HepG2 (cell line): ENCODE results near the gene PFKFB4. TPM values are rescaled to one million over a fixed set of nuclear protein-coding genes. Genes with fewer than 3 reads are reported as not detected.

Source experiments
- ATAC-seq: fragments of 200-7000 bp; cut with Tn5 transposase; 3 replicates; pipeline ENCODE4 v1.9.1; 2020; ENCODE audit warnings: mild to moderate bottlenecking, moderate library complexity
- BruUV-seq: library from RNA; stranded (reverse); fragments of 400-500 nt; replicated peaks from 2 replicates; lab custom pipeline; 2021; lab: Mats Ljungman, UMichigan
- CTCF ChIA-PET: fragments of 300-600 bp; formaldehyde crosslinking; extraction: SDS; loops from one replicate; lab custom pipeline; 2021; ENCODE audit warnings: low total read pairs, inconsistent platforms, low intra/inter-chr PET ratio; lab: Yijun Ruan, JAX
- POLR2A ChIA-PET: fragments of 350-600 bp; sonication (Branson Sonifier 250); formaldehyde crosslinking; loops from one replicate; lab custom pipeline; 2020; ENCODE audit warnings: antibody characterized with exemption, inconsistent platforms; lab: Yijun Ruan, JAX
- DNase-seq: peaks from one replicate; pipeline ENCODE4 v3.0.0-alpha.2; 2015; ENCODE audit warnings: low spot score
- FAIRE-seq: peaks from 3 replicates; lab custom pipeline; 2011; peaks lifted over from hg19 to GRCh38; lab: Jason Lieb, UNC
- H2AFZ ChIP-seq: one replicate; pipeline ENCODE4 v1.6.1; 2011; ENCODE audit warnings: low read length, inconsistent platforms
- H3K27ac ChIP-seq: fragments of 300-600 bp; 3 replicates; pipeline ENCODE4 v1.8.0; 2011; ENCODE audit warnings: mixed run types, mild to moderate bottlenecking, mixed read lengths, low read length, inconsistent platforms; ENCODE audit not compliant: insufficient read depth; ENCODE audit errors: extremely low read length
- H3K27me3 ChIP-seq, 2 experiments: fragments of 200-600 bp in 1 of 2; 2 replicates in 1 of 2; 3 replicates in 1 of 2; pipeline versions ENCODE4 v1.6.0 to v1.8.0; 2011; ENCODE audit warnings: low read length in 2 of 2, mild to moderate bottlenecking in 2 of 2, moderate library complexity in 2 of 2, inconsistent platforms in 1 of 2; ENCODE audit not compliant: insufficient read depth in 2 of 2, control insufficient read depth in 1 of 2
- H3K36me3 ChIP-seq, 2 experiments: fragments of 200-600 bp in 1 of 2; replicated peaks in 1 of 2; 2 replicates in 1 of 2; 3 replicates in 1 of 2; pipeline versions ENCODE4 v1.5.1 to v1.8.0; 2011; ENCODE audit warnings: low read length in 2 of 2, inconsistent platforms in 1 of 2; ENCODE audit not compliant: insufficient read depth in 2 of 2, control insufficient read depth in 1 of 2
- H3K4me1 ChIP-seq: 2 replicates; pipeline ENCODE4 v1.5.1; 2012; ENCODE audit warnings: low read length, inconsistent platforms; ENCODE audit not compliant: insufficient read depth
- H3K4me2 ChIP-seq: 2 replicates; pipeline ENCODE4 v1.6.0; 2011; ENCODE audit warnings: low read depth, low read length, inconsistent platforms
- H3K4me3 ChIP-seq, 3 experiments: fragments of 200-600 bp in 1 of 3; sonication (generic), shearing (Covaris generic) in 1 of 3; replicated peaks in 1 of 3; 2 replicates each; pipeline ENCODE4 v1.5.1; 2011 to 2016; ENCODE audit warnings: low read length in 3 of 3, inconsistent platforms in 2 of 3, low read depth in 2 of 3, mild to moderate bottlenecking in 2 of 3, control low read depth in 1 of 3, mixed read lengths in 1 of 3; ENCODE audit not compliant: insufficient read depth in 1 of 3
- H3K79me2 ChIP-seq: one replicate; pipeline ENCODE4 v1.6.1; 2011; ENCODE audit warnings: low read length, inconsistent platforms; ENCODE audit not compliant: insufficient read depth
- H3K9ac ChIP-seq: 2 replicates; pipeline ENCODE4 v1.6.0; 2011; ENCODE audit warnings: mild to moderate bottlenecking, low read depth, low read length, inconsistent platforms; ENCODE audit not compliant: insufficient read depth
- H3K9me3 ChIP-seq: 2 replicates; pipeline ENCODE4 v1.5.1; 2012; ENCODE audit warnings: mild to moderate bottlenecking, low read length
- H4K20me1 ChIP-seq: 2 replicates; pipeline ENCODE4 v1.6.0; 2011; ENCODE audit warnings: inconsistent platforms, mild to moderate bottlenecking, low read length, moderate library complexity; ENCODE audit not compliant: insufficient read depth
- ELF3 ChIP-seq: IDR thresholded peaks from 2 replicates; pipeline ENCODE4 v1.6.1; 2016; ENCODE audit warnings: missing genetic modification reagents, missing compliant biosample characterization
- SMAD1 ChIP-seq: sonication (generic); formaldehyde crosslinking; IDR thresholded peaks from 2 replicates; pipeline ENCODE4 v1.4.0; 2020; ENCODE audit warnings: missing genetic modification reagents, low read depth, mild to moderate bottlenecking, borderline replicate concordance
- TARDBP ChIP-seq: sonication (generic); formaldehyde crosslinking; IDR thresholded peaks from 2 replicates; pipeline ENCODE4 v1.8.0; 2022; ENCODE audit warnings: mild to moderate bottlenecking, missing genetic modification reagents
- TMF1 ChIP-seq: sonication (generic); formaldehyde crosslinking; IDR thresholded peaks from 2 replicates; pipeline ENCODE4 v1.8.1; 2022; ENCODE audit warnings: low read depth, missing genetic modification reagents
- ZBTB20 ChIP-seq: sonication (generic); formaldehyde crosslinking; IDR thresholded peaks from 2 replicates; pipeline ENCODE4 v1.8.1; 2023; ENCODE audit warnings: missing genetic modification reagents, low read depth, mild to moderate bottlenecking, borderline replicate concordance
- ZNF280B ChIP-seq: sonication (generic); formaldehyde crosslinking; IDR thresholded peaks from 2 replicates; pipeline ENCODE4 v1.5.0; 2020; ENCODE audit warnings: missing genetic modification reagents, mild to moderate bottlenecking, borderline replicate concordance
- ZNF326 ChIP-seq: sonication (generic); formaldehyde crosslinking; IDR thresholded peaks from 2 replicates; pipeline ENCODE4 v1.4.0; 2020; ENCODE audit warnings: missing genetic modification reagents, borderline replicate concordance
- WGBS: methylation state at CpG from one replicate; pipeline ENCODE4 v1.1.6; 2017; ENCODE audit warnings: low lambda C conversion rate; 5-methylcytosine and 5-hydroxymethylcytosine counted together
- in situ Hi-C: cut with HindIII; loops from 2 replicates; pipeline ENCODE4 v1.10.0; 2017; ENCODE audit warnings: low pct_unique_long_range_greater_than_20kb; ENCODE audit not compliant: extremely low pct_ligation_motif_present
- intact Hi-C: fragments of 100-400 bp; cut with micrococcal nuclease; formaldehyde crosslinking; loops from one replicate; pipeline ENCODE4 v1.10.0; 2022; ENCODE audit not compliant: unreplicated experiment
- polyA plus RNA-seq, 8 experiments: library from polyadenylated mRNA; depleted of rRNA in 3 of 8; stranded (reverse) in 7 of 8; unstranded in 1 of 8; fragments of >200 nt; fragmentation: Illumina TruSeq in 4 of 8; extraction: Trizol in 4 of 8; gene quantifications; 2 replicates each; pipeline versions ENCODE4 v1.2.1 to v1.2.3, GENCODE V29; 2011 to 2016; ENCODE audit warnings: low read depth in 4 of 8, missing spikeins in 1 of 8, mixed read lengths in 1 of 8; ENCODE audit not compliant: insufficient read depth in 1 of 8
- total RNA-seq, 5 experiments: library from RNA; depleted of rRNA; stranded (reverse); fragments of >200 nt; fragmentation: Illumina TruSeq; extraction: Trizol; gene quantifications; 2 replicates each; pipeline ENCODE4 v1.2.3, GENCODE V29; 2016; ENCODE audit warnings: low read depth in 1 of 5

The PFKFB4 gene
- total and polyA plus RNA-seq, 2 of the 13 experiments (the other 11 are each of a cell fraction or from before 2014, with no cell fraction given), result 7.1 to 103 TPM

GRCh38 chr3:48599509-48600285 lies 43.1 kb upstream of the PFKFB4 start (continued):
- no peak for TF ChIP-seq SMAD1
- TF ChIP-seq TARDBP (CRISPR knock-in tag), result no peak

GRCh38 chr3:48599077-48599501 lies 42.5 kb upstream of the PFKFB4 start:
- H3K4me1 ChIP-seq, result peaks cover 45% of the 10 kb centered on the region
- H2AFZ ChIP-seq, result no peak overlapping the region
- intact Hi-C loops, result no loop called here
- TF ChIP-seq ZNF326 (CRISPR knock-in tag), result no peak
- TF ChIP-seq ZBTB20 (CRISPR knock-in tag), result no peak
- no peak for TF ChIP-seq ELF3 (CRISPR knock-in tag)
- TF ChIP-seq ZNF280B, result no peak
- no peak for TF ChIP-seq TMF1 (CRISPR knock-in tag)
- in situ Hi-C loops, result no loop called here
- peaks cover 9% of the 10 kb centered on the region; the same call in 1 of the 2 replicates for H4K20me1 ChIP-seq
- no peak overlapping the region for H3K4me2 ChIP-seq
- H3K9ac ChIP-seq, result no peak overlapping the region
- no peaks in the 10 kb centered on the region for H3K9me3 ChIP-seq
- no TSS peak for BruUV-seq
- ChIA-PET POLR2A (interaction anchor here (1.0 to 3.3 kb wide), 6 partner anchors 10 to 37 kb away, joined by 3 to 11 read pairs (median 4); partner anchors contain the start of genes SLC26A6 and UQCRC1), CTCF (no interaction called here)
- no peaks in the 10 kb centered on the region for H3K79me2 ChIP-seq
- no peak for ATAC-seq
- WGBS, result 96% methylated on average over 11 of the region's 11 CpGs
- H3K27me3 ChIP-seq, result no peaks in the 10 kb centered on the region
- no peak overlapping the region for H3K4me3 ChIP-seq
- H3K36me3 ChIP-seq, result peaks cover 37 to 62% of the 10 kb centered on the region in 2 experiments
- DNase-seq, result no peak
- no peak for FAIRE-seq
- H3K27ac ChIP-seq, result no peak overlapping the region
